AML-193 (cell line): ENCODE measurements around the gene ZNF423.

Experiments
- DNase-seq, 2 experiments: peaks; one replicate each; lab custom pipeline; 2025; lab: John Stamatoyannopoulos, UW

Gene ZNF423

DNA sequence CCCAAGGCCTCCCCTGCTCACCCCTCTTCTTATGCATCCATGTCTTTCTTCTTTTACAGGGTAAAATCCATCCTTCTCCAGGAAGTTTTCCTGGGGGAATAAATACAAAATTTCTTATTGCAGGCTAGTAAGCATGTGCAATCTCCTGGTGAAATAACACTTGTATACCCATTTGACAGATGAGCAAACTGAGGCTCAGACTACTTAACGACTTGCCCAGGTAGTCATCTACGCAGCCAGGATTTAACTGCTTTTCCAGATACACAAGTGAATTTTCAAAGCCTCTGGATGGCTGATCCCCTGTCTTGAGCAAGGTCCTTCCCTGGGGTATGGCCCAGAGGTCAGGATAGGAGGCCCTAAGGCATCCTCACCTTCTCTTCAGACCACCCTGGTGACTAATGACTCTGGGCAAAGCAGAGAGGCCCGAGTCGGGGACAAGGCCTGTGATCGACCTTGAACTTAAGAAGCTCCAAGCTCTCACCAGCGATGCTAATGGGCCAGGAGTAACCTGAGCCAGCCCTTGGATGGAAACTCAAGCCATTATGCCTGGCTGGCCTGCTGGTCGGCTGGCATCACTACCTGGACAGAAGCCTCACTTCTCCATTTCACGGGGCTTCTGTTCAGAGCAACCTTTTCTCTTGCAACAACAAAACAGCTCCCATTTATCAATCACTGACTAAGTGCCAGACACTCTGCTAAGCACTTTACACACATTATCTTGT lies 33.1 kb downstream of the ZNF423 start:
- DNase-seq = no peak

DNA sequence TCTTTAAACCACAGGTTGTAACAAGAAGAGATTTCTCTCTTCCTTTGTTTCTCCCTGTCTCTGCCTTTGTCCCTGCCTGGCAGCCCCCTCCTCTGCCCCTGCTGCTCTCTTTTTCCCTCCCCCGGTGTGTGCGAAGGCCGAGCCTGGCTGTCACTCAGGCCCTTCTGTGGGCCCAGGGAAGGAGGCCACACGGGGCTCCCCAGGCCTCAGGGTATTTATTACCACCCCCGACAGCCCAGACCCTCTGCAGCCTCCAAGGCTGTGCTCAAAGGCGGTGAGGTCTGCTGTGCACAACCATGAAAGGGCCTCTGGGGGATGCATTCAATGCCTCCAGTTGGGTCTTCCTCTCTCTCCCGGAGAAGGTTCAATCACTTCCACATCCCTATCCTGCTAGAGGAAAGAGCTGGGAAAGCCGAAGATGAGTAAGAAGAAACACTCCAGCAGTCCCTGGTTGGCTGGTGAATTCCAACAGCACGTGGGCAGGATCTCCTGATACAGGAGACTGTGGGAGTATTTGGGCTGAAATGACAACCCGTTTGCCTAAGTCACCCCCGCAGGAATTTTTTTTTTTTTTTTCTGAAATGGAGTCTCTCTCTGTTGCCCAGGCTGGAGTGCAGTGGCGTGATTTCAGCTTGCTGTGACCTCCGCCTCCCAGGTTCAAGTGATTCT lies 34.2 kb downstream of the ZNF423 start:
- DNase-seq = no peak

DNA sequence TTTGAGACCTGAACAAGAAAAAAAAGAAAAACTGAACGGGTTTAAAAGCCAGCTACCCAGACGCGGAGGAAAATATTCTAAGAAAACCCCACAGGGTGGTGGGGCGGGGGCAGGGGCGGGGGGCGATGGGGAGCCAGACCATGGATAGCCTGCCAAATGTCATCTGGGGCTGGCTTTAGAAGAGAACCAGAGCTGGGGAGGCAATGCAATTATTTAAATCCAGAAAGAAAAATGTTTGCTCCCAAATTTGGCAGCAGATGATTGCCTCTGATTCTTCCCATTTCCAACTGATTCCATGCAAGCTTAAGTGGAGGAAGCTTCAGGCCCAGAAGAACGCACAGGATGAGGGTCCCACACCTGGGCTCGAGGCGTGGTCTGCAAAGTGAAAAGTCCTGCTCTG lies 34.8 kb downstream of the ZNF423 start:
- DNase-seq = no peak

DNA sequence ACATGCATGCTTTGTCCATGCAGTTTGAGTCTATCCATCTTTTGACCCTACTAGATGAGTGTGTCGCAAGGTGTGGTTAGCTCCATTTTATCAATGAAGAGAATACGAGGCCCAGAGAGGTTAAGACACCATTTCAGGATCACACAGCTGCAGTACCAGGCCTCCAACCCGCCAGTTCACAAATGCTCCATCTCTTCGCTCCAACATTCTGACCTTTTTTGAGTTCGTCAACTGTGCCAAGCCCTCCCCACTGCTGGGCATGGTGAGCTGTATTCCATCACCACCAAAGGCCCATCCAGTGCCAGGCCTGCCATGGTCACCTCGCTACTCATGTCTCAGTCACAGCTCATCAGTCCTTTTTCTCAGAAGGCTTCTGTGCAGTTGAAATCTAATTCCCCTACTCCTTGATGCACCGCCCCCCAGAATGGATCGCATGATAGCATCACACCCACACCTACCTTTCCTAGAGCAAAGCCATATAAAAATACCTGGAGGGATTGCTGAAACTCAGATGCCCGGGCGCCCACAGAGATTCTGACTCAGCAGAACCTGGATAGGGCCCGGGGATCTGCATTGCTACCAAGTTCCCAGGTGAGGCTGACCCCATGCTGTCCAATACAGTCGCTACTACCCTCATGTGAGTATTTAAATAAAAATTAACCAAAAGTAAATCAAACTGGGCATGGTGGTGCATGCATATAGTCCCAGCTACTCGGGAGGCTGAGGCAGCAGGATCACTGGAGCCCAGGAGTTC lies 38.0 kb downstream of the ZNF423 start:
- DNase-seq = no peak

DNA sequence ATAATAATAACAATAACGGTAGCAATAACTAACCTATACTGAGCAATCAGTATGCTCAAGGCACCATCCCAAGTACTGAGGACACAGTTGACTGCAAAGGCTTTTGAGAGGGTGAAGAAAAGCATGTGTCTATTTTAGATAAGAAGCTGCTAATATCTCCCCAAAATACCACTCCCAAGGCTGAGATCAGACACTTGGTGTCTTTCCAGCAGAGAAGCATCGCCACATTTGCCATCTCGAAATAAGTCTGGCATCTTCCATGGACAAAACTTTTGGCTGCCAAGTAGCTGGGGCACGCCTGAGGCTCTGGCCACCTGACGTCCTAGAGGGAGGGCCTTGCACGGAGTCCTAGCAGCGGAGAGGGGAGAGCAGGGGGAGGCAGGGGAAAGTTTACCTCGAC lies 39.0 kb downstream of the ZNF423 start:
- DNase-seq = no peak

DNA sequence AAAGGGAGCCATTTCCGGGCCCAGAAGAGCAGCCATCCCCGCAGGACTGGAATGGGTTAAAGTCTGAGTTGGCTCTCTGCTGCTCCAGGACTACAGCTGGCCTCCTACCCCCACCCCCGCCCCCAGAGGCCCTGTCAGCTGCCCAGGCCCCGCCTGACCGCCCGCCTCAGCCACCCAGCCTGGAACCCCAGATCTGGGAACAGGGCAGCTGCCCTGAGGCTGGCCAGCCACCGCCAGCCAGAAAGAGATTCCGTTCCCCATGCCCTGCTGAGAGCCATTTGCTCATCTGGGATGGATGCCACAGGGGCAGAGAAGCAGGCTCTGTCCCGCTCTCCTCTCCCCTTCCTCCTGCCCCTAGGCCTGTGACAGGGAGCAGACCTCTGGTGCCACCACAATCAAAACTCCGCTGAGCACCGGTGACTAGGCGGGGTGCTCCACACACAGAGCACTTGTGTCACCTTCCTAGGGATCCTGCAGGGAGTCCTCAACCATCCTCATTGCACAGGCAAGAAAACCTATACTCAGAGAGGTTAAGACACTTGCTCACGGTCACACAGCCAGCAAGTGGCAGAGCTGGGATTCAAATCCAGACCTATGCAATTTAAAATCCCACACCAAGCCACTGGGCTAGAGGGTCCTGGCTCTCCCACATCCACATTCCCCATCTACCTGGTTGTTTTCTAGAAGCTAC lies 44.1 kb downstream of the ZNF423 start:
- no peak for DNase-seq

DNA sequence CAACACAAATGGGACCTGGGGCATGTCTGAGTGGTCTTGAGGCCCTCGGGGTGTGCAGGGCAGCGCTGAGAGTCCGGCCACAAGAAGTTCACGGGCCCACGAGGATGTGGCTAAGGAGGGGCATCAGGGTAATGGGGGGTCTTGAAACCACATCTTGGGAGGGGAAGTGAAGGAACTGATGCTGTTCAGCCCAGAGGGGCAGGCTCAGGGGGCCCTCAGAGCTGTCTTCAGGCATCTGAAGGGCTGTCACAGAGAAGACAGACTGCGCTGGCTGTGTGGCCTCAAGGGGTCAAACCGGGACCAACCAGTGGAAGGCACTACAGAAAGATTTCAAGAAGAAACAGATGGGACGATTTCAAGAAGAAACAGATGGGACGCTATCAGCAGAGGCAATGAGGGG lies 45.1 kb downstream of the ZNF423 start:
- DNase-seq = no peak

DNA sequence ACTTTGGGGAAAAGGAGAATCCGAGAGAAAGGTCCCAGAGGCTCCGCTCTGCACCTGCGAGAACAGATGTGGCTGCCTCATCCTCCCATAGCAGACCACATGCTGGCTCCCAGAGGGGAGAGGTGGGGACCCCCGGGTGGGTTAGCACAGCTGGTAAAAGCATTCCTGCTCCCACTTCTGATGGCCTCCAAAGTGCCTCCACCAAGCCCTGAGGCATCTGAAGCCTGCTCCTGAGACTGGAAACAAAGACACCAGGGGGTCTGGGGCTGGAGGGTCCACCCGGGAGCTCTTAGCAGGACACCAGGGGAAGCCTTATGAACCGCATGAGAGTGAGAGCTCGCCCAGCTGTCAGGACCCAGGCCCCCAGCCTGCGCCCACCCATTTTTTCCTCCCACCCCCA lies 46.4 kb downstream of the ZNF423 start:
- DNase-seq = no peak

DNA sequence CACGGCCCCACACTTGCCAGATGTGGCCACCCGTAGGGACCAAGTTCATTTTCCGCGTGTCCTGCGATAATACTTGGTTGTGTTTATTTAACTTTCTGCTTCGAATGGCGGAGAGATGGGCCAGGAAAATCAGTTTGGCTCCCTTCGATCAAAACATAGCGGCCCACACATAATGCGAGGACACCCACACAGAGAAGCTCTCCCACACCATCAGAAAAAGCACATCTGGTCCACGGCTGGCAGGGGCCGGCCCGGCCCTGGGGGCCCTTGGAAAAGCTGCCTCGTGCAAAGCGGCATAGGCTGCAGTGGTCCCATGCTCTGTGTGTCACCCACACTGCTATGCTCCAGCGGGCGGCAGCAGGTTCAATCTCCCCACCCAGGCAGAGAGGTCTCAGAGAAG lies 46.9 kb downstream of the ZNF423 start:
- DNase-seq = no peak

DNA sequence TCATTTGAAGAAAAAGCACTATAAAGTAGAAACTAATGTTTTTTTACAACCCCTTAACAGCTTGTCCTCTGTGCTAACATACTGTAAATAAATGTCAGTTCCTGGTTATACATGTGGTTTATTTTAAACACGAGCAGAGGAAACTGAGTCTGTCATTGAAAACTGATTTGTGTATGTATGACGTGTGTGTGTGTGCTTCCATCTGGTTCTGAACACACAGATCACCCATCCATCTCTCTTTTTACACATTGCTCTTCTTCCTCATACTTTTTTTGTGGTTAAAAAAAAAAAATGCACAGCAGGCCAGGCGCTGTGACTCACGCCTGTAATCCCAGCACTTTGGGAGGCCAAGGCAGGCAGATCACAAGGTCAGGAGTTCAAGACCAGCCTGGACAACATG lies 49.5 kb downstream of the ZNF423 start:
- DNase-seq = no peak

DNA sequence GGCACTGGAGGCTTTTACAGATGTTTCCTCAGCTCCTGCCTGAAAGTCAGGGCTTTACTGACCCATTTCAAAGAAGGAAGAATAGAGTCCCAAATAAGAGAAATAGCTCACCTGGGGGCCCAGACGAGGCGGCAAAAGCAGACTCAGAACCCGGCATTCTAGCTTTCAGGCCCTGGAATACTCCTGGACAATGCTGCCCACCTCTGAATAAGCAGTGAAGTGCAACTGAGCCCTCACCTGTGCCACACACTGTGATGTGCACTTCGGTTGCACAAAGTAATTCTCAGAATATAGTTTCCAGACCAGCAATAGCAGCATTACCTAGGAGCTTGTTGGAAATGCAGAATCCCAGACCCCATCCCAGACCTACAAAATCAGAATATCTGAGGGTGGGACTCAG lies 54.6 kb downstream of the ZNF423 start:
- DNase-seq = no peak

DNA sequence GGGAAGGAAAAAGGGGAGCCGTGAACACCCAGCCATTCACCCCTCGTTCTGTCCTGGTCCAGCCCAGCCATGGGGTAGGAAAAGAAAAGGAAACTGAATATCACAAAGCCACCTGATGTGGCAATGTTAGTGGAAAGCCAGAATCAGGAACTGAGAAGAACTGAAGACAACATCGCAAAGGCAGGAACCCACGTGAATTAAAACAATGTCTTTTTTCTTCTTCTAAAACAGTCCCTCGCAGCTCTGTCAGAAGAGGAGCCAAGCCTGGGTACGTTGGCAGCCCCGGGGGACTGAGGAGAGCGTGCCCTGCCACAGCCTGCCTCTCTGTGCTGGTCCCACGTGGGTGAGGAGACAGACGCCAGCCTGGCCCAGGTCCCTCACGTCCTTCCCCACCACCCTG lies 55.0 kb downstream of the ZNF423 start:
- no peak for DNase-seq

DNA sequence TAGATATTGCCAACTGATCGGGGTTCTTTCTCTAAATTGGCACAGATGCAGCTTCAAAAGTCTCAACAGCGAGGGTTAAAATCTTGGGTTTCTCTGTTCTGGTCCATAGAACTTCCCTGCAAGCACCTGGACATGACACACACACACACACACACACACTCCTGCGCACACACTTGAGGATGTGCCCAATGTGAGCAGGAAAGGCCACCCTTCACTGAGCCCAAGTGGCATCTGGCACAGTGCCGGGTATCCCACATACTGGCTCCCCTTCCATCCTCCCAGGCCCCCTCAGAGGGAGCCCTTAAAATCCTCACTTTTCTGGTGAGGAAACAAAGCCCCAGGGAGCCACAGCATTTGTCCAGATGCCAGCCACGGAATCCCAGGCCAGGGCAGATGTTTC lies 55.5 kb downstream of the ZNF423 start:
- DNase-seq = no peak

DNA sequence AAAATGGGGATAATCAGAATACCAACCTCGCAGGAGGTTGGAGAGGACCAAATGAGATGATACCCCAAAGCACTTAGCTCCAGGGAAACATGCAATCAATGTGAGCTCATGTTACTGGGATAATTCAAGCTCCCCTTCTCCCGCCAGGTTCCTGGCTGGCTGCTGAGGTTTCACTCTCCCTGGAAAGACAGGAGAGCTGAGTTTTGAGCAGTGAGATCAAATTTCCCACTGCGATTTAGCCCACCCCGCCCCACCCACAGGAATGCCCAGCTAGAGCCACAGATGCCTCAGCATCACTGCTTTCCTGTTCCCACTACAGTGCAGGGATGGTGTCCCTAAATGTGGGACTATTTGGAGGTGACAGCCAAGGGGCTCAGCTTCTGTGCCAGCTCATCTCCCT lies 56.7 kb downstream of the ZNF423 start:
- no peak for DNase-seq

DNA sequence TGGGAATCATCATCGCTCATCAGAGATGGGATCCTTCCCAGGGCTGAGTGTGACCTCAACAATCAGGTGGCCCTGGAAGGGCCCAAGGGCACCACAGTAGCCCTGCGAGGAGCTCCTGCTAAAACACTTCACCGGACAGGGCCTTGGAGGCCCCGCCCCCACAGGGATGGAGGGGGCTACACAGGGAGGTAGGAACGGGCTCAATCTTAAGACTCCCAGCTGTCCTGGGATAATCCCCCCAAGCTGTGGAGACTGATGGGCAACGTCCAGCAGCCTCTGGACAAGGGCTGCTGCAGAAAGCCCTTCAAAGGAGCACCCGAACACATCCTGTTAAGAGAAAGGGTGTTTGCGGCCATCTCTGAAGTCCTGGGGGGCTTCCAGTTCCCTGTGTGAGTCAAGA lies 60.4 kb downstream of the ZNF423 start:
- DNase-seq = no peak

DNA sequence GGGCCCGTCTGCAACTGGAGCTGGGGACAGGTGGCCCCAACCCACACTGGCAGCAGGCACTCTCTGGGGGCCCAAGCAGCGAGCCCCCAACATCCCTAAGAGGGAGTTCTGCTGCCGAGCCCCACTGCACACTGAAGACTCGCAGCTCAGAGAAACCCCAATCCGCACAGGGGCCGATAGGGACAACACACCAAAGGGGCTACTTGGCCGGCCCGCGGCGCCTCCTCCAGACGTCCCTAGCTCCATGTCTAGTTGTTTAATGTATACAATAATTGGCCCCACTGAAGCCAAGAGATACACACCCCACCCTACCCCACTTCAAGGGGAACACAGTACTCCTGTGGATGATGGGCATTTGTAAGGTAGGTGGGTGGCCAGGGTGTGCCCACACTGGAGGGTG lies 62.7 kb downstream of the ZNF423 start:
- DNase-seq = no peak

DNA sequence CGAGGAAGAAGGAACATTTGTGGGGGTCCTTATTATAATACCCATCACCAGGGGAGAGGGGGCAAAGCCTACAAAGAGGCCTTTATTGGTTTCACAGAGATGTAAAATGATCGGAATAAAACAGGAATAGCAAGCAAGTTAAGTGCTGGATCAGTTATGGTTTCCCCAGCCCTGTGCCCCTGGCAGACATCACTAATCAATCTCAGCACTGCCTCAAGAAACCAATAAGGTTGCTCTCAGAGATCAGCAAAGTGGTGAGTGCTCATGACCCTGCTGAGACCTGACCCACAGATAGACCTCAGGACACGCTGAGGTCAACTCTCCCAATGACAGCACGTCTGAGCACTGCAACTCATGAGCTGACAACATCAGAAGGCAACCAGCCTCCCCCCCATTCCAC lies 66.3 kb downstream of the ZNF423 start:
- no peak for DNase-seq

DNA sequence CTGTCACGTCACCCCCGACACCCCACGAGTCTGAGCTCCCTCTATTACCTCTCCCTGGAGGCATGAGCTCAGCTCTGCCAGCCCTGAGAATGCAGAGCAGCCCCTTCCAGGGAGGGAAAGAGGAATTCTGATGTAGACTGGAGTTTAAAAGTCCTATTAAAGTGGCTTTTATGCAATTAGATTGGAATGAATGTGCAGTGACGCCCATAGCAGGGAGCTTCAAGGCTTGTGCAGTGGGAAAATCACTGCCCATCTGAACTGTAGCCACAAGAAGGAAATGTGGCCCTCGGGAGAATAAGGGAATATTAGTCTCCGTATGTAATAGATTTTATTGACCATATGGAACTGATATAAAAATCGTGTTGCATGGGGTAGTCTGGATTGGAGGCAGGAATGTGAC lies 66.9 kb downstream of the ZNF423 start:
- no peak for DNase-seq

DNA sequence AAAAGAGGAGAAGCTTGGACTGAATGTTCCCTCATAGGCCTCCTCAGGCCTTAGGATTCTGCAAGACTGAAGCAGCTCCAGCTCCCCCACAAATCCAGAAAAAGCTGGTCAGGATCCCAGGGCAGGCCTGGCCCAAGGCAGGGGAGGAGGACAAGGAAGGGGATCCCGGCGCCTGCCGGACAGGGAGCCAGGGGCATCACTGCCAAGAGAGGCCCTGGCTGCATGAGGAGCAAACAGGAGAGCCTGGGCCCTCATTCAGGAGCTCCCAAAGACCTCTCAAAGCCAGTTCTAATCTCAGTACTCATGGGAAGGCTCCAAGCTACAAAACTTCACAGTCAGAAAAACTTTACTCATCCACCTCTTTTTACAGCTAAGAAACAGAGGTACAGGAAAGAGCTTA lies 67.3 kb downstream of the ZNF423 start:
- DNase-seq = no peak

DNA sequence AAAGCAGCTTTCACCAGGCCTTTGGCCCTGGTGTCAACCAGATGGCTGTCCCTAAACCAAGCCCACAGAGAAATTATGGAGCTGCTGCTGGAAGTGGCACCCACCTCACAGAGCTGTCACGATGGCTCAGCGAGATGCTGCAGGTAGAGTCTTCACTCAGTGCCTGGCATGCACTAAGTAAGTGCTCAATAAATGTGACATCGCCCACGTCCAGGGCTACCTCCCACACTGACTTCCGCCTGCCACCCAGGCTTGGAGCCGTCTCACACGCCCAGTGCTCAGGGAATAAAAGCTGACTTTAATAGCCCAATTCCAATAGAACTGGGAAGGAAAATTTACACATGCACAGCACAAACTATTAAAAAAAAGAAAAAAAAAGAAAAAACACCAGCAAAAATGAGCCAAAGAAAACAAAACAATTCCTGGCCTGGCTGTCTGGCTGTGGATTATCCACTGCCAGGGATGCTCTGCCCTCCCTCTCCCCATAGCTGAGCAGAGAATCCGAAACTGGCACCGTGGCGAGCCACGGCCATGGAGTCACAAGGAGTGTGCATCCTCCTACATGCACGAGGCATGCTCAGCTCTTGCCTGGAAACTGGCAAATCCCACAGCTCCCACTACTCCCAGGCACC lies 68.9 kb downstream of the ZNF423 start:
- DNase-seq = no peak

DNA sequence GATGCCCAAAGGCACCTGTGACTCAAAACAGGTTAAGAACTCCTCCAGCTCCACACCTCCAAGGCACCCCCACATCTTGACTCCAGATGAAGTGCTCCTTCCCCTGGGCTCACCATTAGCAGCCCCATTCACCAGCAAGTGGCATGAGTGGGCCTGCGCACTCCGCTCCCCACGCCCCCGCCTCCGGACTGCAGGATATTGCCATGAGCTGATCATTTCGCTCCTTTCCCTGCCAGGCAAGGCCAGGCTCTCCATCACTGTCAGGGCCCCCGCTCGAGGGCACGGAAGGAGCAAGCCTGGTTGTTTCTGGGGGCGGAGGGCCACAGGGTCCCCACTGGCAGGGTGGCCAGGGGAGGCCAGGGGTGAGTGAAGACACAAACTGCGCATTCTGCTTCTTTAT lies 69.9 kb downstream of the ZNF423 start:
- DNase-seq = no peak

DNA sequence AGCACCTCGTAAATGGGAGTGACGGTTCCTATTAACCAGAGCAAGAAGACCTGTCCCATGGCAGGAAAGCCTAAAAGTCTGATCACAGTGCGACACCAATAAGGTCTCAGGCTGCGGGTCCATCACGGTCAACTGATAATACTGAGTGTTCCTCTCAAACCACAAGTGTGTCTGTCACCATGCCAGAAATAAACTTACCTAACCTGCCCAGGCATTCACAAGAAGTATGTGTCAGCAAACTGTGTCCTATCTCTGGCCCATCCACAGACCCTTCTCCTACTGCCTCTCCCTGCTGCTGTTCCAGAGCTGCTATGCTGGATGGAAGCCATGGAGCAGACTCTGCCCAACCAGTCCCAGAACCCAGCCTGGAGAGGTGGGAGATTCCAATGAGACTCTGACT lies 73.5 kb downstream of the ZNF423 start:
- no peak for DNase-seq
